Neural cell (in vitro differentiated cells): ENCODE results near the gene L1CAM. TPM values are rescaled to one million over a fixed set of nuclear protein-coding genes. Genes with fewer than 3 reads are reported as not detected.

Experiments used
- H2AFZ ChIP-seq: fragments of 200-600, 300-800 bp; sonication (generic), shearing (Covaris generic); 2 replicates; pipeline ENCODE4 v1.6.0; 2014; ENCODE audit warnings: low read depth, mild to moderate bottlenecking, antibody characterized with exemption, low read length, moderate library complexity
- H3F3A ChIP-seq: fragments of 200-600 bp; shearing (Covaris generic); 2 replicates; pipeline ENCODE4 v1.6.1; 2016; ENCODE audit warnings: mild to moderate bottlenecking, moderate library complexity, mixed read lengths, antibody characterized with exemption, low read length; ENCODE audit not compliant: insufficient read depth, poor library complexity, severe bottlenecking
- H3K27ac ChIP-seq: fragments of 200-600, 300-800 bp; sonication (generic), shearing (Covaris generic); 2 replicates; pipeline ENCODE4 v1.5.1; 2014; ENCODE audit warnings: mild to moderate bottlenecking, low read length, moderate library complexity
- H3K27me3 ChIP-seq: fragments of 300-800, 200-600 bp; sonication (generic), shearing (Covaris generic); 2 replicates; pipeline ENCODE4 v1.6.0; 2014; ENCODE audit warnings: mild to moderate bottlenecking, low read depth, low read length, moderate library complexity; ENCODE audit not compliant: insufficient read depth
- H3K36me3 ChIP-seq: fragments of 300-800, 200-600 bp; sonication (generic), shearing (Covaris generic); 2 replicates; pipeline ENCODE4 v1.5.1; 2014; ENCODE audit warnings: mild to moderate bottlenecking, antibody characterized with exemption, low read length, moderate library complexity; ENCODE audit not compliant: insufficient read depth
- H3K4me2 ChIP-seq: fragments of 300-800, 200-600 bp; sonication (generic), shearing (Covaris generic); 2 replicates; pipeline ENCODE4 v1.6.0; 2014; ENCODE audit warnings: mild to moderate bottlenecking, low read length
- H3K4me3 ChIP-seq: fragments of 300-800, 200-600 bp; sonication (generic), shearing (Covaris generic); 2 replicates; pipeline ENCODE4 v1.5.1; 2014; ENCODE audit warnings: mild to moderate bottlenecking, low read length, moderate library complexity
- H3K79me2 ChIP-seq: fragments of 200-600 bp; shearing (Covaris generic); replicated peaks from 2 replicates; pipeline ENCODE4 v1.6.0; 2014; ENCODE audit warnings: mild to moderate bottlenecking, low read length, moderate library complexity; ENCODE audit not compliant: insufficient read depth
- H3K9ac ChIP-seq: fragments of 300-800, 200-600 bp; sonication (generic), shearing (Covaris generic); 2 replicates; pipeline ENCODE4 v1.6.1; 2016; ENCODE audit warnings: mild to moderate bottlenecking, low read length, mixed read lengths
- H3K9me2 ChIP-seq: fragments of 200-600 bp; shearing (Covaris generic); 2 replicates; pipeline ENCODE4 v1.6.1; 2016; ENCODE audit warnings: mild to moderate bottlenecking, low read length, mixed read lengths; ENCODE audit not compliant: insufficient read depth
- H3K9me3 ChIP-seq: fragments of 200-600, 300-800 bp; sonication (generic), shearing (Covaris generic); 2 replicates; pipeline ENCODE4 v1.6.1; 2016; ENCODE audit warnings: mild to moderate bottlenecking, mixed run types, low read length, moderate library complexity, mixed read lengths
- H4K20me1 ChIP-seq: fragments of 200-600 bp; shearing (Covaris generic); 2 replicates; pipeline ENCODE4 v1.6.1; 2016; ENCODE audit warnings: mild to moderate bottlenecking, mixed run types; ENCODE audit not compliant: insufficient read depth
- CTCF ChIP-seq: fragments of 450-650 bp; IDR thresholded peaks from 2 replicates; pipeline ENCODE4 v1.5.1; 2014; ENCODE audit warnings: antibody characterized with exemption, mild to moderate bottlenecking, moderate library complexity; ENCODE audit not compliant: poor library complexity, severe bottlenecking
- EP300 ChIP-seq: fragments of 450-650 bp; conservative IDR thresholded peaks from 2 replicates; pipeline ENCODE4 v1.6.1; 2014; ENCODE audit warnings: antibody characterized with exemption, mild to moderate bottlenecking, moderate library complexity; ENCODE audit not compliant: poor library complexity, severe bottlenecking
- EZH2 ChIP-seq: fragments of 200-600, 300-800 bp; shearing (Covaris generic), sonication (generic); IDR thresholded peaks from 2 replicates; pipeline ENCODE4 v1.6.1; 2014; ENCODE audit warnings: antibody characterized with exemption, low read length, borderline replicate concordance, mild to moderate bottlenecking; ENCODE audit not compliant: insufficient read depth, poor library complexity, severe bottlenecking
- MXI1 ChIP-seq: fragments of 450-650 bp; conservative IDR thresholded peaks from 2 replicates; pipeline ENCODE4 v1.6.1; 2014; ENCODE audit warnings: antibody characterized with exemption, mild to moderate bottlenecking; ENCODE audit not compliant: poor library complexity, severe bottlenecking
- POLR2AphosphoS5 ChIP-seq: IDR thresholded peaks from 2 replicates; pipeline ENCODE4 v1.6.1; 2012
- RAD21 ChIP-seq: fragments of 450-650 bp; conservative IDR thresholded peaks from 2 replicates; pipeline ENCODE4 v1.6.1; 2014; ENCODE audit warnings: antibody characterized with exemption, mild to moderate bottlenecking, moderate library complexity
- REST ChIP-seq: IDR thresholded peaks from 2 replicates; pipeline ENCODE4 v1.6.1; 2012; ENCODE audit warnings: borderline replicate concordance
- SMC3 ChIP-seq: fragments of 450-650 bp; conservative IDR thresholded peaks from 2 replicates; pipeline ENCODE4 v1.6.1; 2014; ENCODE audit warnings: antibody characterized with exemption, mild to moderate bottlenecking, moderate library complexity; ENCODE audit not compliant: poor library complexity
- TAF1 ChIP-seq: IDR thresholded peaks from 2 replicates; pipeline ENCODE4 v1.6.1; 2012; ENCODE audit warnings: low read depth
- polyA plus RNA-seq: library from polyadenylated mRNA; depleted of rRNA; stranded (reverse); fragments of >200 nt; gene quantifications from 2 replicates; pipeline ENCODE4 v1.2.3, GENCODE V29; 2014

Gene L1CAM
- polyA plus RNA-seq, 1 donor from 2014 or later: 88.0 TPM

GRCh38 chrX:153903991-153904957, 18.3 kb upstream of the L1CAM start, which contains the start of gene AVPR2:
Gene AVPR2, plus strand, starts transcription at chrX:153904673. Its CDS starts 473 bp downstream, at chrX:153905146.
- H3K27me3 ChIP-seq: no peaks in the 10 kb centered on the region

More at GRCh38 chrX:153903991-153904957, 18.3 kb upstream of the L1CAM start, which contains the start of gene AVPR2:
- no peaks in the 10 kb centered on the region for H4K20me1 ChIP-seq
- H3K27ac ChIP-seq: no peak within 1 kb of the TSS
- H3K9me3 ChIP-seq: no peaks in the 10 kb centered on the region
- H3F3A ChIP-seq: no peaks in the 10 kb centered on the region
- no peaks in the 10 kb centered on the region for H3K79me2 ChIP-seq
- H3K4me3 ChIP-seq: no peak within 1 kb of the TSS
- H3K9me2 ChIP-seq: no peaks in the 10 kb centered on the region
- no peak within 1 kb of the TSS for H3K9ac ChIP-seq
- no peak within 1 kb of the TSS for H3K4me2 ChIP-seq
- no peak within 1 kb of the TSS for H2AFZ ChIP-seq
- H3K36me3 ChIP-seq: no peaks in the 10 kb centered on the region
- TF ChIP-seq REST: no peak
- TF ChIP-seq TAF1: no peak
- no peak for TF ChIP-seq RAD21
- no peak for TF ChIP-seq EZH2
- no peak for TF ChIP-seq SMC3
- no peak for TF ChIP-seq EP300
- no peak for TF ChIP-seq CTCF
- TF ChIP-seq MXI1: no peak
- no peak for TF ChIP-seq POLR2AphosphoS5
